ENCODE data around the gene DLST. TPM values are rescaled to one million over a fixed set of nuclear protein-coding genes. Genes with fewer than 3 reads are reported as not detected.

Gene DLST
- polyA plus RNA-seq, 10 donors, result 58.5 to 80.6 (median 68.6) TPM

- no peak for DNase-seq
Measured at GRCh38 chr14:74892745-74893144, 11.0 kb downstream of the DLST start.

DNA sequence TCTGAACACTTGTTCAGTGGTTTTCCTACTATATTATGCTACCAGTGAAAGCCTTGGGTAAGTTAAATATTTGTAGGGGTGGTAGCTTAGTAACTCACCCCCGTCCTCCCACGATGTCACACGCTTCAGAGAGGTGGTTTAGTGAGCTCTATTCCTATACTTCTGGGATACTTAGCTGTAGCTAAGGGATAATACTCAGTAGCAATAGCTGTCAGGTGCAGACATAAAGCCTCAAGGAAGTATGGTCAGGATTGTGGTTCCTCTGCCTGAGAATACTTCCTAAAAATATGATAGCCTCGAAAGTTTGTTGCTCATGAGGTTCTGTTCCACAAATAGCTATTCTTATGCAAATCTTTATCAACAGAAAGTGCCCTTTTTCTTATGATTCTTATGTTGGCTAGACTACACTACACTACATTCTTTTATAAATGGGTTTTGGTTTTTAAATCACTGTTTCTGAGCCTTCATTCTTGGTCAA is 11.9 kb downstream of the DLST start:
- DNase-seq, result no peak

DNA sequence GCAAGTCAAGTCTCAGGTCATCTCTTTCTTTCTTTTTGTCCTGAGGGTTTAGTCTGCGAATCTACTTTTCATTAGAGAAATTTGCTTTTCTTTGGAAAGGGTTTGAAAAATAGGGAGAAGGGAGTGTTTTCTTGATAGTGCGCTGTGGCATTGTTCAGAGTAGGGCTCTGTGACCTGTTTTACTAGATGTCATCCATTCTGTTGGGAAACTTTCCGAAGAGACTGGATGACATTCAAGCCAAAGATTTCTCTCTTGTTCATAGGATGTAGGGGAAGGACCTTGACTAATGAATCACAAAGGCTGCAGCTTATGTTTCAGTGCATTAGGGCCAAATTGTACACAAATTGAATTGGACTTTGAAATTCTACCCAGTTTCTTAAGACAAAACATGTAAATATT is 14.7 kb downstream of the DLST start:
- DNase-seq, result no peak

- no peak for DNase-seq
Measured at GRCh38 chr14:74897642-74898041, 15.9 kb downstream of the DLST start.

DNA sequence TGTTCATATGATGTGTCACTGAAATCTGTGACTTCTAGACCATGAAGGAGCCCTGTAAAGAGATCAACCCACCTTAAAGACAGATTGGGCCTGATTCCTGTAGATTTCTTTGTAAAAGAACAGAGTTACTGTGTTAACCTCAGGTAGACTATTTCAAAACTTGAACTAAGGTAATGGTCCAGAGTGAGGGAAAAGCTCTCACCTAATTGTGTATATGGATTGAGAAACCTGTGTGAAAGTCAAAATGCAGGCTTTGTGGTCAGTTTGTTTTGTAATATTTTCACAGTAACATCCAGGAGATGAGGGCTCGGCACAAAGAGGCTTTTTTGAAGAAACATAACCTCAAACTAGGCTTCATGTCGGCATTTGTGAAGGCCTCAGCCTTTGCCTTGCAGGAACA is 16.4 kb downstream of the DLST start:
- DNase-seq, result no peak

DNA sequence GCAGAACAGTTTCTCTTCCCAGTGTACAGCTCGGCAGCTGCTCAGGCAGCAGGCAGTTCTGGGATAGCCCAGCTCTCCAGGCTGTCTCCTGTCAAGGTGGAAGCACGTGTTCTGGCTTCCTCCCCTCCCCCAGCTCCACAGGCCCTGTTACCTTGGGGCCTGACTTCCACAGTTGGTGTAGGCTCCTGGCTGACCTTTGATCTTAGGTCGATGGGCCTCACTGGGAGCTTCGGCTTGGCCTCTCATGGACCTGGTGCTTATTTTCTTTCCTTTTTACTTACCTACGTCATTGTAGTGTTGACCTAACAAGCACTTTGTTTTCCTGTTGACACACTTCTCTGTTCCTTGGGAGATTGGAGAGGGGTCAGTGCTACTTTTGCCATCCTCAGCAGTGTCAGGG is 17.0 kb downstream of the DLST start:
- no peak for DNase-seq

- no peak for DNase-seq
Measured at GRCh38 chr14:74902941-74903705, 21.4 kb downstream of the DLST start.

- DNase-seq, result no peak
Measured at GRCh38 chr14:74904635-74905503, 23.2 kb downstream of the DLST start.

DNA sequence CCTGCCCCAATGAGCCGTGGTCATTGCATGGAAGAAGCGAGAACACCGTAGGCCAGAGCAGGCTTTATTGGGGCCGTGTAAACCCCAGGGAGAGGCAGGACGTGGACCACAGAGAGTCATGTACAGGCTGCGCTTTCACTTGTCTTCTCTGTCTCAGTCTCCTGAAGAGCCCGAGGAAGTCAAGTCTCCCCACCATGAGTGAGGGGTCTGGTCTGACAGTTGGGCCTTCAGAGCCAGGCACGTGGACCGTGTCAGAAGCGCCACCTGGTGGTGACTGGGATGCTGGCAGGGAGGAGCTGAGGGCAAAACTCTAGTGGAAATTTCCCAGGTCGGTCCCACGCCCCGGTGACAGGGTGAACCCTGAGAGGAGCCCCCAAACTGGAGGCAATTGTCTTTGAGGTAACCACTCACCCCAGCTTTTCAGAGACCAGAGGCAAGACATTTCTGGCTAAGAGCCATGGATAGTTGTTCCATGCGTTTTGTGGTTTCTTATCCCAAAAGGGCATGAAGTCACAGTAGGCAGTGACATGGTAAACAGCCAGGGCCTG is 24.0 kb downstream of the DLST start:
- peak in 2 of 3 donors; percentile 71 to 76 for DNase-seq

DNA sequence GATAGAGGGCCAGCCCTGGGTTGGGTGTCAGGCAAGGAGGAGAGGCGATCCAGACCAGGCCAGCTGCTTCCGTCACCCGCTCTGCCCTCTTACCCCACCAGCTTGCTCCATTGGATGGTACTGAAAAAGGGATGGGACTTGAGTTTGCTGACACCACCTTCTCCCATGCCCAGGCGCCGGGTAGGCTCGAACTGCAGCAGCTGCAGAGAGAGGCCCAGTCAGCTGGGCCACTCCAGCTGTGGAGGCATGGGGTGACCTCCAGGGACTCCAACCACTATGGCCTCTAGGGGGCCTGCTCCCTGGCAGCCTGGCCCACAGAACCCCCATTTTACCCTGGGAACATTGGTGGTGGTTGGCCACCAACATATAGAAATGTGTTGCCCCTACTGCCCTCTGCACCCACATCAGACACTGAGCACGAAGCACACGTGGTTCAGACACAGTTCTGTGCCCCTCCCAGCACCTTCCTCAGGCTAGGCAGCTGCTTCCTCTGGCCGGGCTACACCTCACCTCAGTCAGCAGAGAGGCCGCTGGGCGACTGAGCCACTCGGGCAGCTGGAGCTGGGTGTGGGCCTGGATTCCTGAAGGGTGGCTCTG is 25.3 kb downstream of the DLST start:
- DNase-seq, result no peak

DNA sequence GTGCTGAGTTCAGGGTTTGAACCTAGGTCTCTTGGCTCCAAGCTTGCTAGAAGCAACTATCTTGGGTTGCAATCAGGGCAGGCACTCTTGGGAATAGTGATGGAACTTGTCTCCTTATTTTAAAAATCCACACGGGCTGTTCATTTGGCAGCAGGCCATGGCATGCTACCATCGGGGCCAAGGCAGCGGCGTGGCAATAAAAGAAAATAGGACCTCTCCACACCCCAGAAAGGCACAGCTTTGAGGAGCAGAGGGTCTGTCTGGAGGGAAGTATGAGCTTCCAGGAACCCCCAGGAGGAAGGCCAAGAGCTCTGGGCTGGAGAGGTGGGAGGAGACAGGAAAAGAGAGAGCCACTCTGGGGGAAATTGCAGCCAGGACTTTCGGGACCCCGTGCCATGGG is 26.0 kb downstream of the DLST start:
- DNase-seq, result no peak

- no peak for DNase-seq
Measured at GRCh38 chr14:74908861-74909341, 27.2 kb downstream of the DLST start.

- no peak for DNase-seq
Measured at GRCh38 chr14:74909501-74909900, 27.8 kb downstream of the DLST start.

DNA sequence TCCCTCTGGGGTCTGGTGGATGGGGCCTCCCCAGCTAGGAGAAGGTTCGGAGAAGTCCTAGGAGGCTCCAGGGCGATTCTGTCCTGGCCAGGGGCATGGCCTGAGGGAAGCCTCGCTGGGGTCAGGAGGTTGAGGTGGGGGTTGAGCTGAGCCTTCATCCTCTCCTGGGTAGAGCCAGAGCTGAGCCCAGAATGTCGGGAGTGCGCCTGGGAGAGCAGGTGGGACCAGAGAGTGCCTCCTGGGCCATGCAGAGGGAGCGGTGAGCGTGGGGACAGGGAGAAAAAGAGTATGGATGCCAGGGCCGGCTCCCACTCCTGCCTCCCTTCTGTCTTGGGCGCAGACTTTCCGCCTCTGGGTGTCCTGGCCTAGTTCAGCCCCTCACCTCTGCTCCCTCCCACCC is 28.2 kb downstream of the DLST start:
- DNase-seq, result no peak

- no peak for DNase-seq
Measured at GRCh38 chr14:74910556-74910955, 28.8 kb downstream of the DLST start.

DNA sequence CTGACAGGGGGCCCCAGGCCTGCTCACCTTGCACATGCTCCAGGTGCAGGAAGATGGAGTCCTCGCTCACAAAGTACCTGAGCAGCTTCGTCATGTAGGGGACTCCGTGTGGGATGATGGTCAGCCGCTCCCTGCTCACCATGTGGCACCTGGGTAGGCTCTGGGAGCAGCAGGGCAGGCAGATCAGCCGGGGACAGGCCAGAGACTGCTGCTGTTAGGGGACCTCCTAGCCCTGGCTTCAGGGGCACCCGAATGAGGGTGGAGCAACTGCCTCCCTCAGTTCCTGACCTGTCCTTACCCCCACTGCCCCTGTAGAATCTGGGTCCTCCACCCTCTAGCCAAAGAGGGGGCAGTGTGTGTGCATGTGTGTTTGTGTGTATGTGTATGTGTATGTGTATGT is 29.5 kb downstream of the DLST start:
- DNase-seq, result no peak

GRCh38 chr14:74911704-74912103 is 30.0 kb downstream of the DLST start:
- no peak for DNase-seq

GRCh38 chr14:74912111-74912510 is 30.4 kb downstream of the DLST start:
- DNase-seq, result no peak

- DNase-seq, result no peak
Measured at GRCh38 chr14:74912801-74913200, 31.1 kb downstream of the DLST start.

DNA sequence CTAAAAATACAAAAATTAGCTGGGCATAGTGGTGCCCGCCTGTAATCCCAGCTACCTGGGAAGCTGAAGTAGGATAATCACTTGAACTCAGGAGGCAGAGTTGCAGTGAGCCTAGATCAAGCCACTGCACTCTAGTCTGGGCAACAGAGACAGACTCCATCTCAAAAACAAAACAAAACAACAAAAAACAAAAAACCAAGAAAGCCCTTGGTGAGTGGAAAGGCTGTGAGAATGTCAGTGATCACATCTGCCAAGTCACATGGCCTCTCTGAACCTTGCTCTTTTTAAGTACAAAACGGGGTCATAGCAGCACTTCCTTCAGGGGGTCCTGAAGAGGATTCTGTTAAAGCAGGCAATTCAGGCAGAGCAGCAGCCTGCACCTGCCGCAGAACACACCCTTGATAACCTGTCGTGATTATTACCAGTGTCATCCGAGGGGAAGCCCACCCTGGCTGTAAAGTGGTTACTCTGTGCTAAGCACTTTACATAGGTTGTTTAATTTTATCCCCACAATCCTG is 31.7 kb downstream of the DLST start:
- no peak for DNase-seq

GRCh38 chr14:74913986-74914573 is 32.4 kb downstream of the DLST start:
- peak; percentile 79 to 94 (median 87) for DNase-seq
